Stimulated activated CD8-positive, alpha-beta memory T cell treated with anti-CD3 and anti-CD28 coated beads, Interleukin-4, amount 100 ng/mL, for 48 hours (primary cell): Measurements from ENCODE around the gene EBF3.

ENCODE experiments used
- DNase-seq: peaks from one replicate; pipeline ENCODE4 v3.0.0-alpha.2; 2020

The EBF3 gene

DNA sequence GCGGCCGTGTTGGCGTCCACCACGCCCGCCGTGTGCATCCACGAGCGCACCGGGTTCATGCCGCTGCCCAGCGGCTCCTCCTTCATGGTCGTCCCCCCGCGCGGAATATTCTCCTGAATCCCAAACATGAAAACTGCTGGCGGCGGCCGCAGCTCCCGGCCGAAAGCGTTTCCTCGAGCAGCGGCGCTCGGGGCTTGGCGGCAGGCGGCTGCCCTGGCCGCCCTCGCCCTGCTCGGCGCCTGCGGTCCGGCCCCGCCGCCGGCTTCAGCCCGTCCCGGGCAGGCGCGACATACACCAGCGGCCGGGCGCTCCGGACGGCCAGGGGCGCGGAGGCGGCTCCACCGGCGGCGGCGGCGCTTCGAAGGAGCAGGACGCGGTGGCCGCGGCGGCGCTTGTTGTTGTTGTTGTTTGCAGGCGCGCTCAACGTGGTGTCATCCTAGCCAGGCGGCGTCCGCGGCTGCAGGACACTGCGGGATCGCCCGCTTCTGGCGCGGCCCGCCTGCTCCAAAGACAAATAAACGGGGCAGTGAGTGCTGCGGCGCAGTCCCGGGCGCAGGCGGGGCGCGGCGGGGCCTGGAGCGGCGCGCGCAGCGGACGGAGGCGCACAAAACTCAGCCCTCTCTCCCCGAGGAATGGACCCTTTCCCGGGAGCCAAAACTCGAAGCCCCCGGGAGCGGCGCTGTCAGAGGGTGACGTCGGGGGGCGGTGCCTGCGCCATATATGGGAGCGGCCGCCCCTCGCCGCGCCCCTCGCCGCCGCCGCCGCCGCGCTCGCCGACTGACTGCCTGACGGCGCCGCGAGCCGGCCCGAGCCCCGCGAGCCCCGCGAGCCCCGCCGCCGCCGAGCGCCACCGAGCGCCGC lies at the start of gene EBF3:
EBF3 (minus strand) TSS at position 634 of the 861 bp plus-strand sequence; CDS start at position 128, 506 bp downstream.
- peak; percentile 64 for DNase-seq

DNA sequence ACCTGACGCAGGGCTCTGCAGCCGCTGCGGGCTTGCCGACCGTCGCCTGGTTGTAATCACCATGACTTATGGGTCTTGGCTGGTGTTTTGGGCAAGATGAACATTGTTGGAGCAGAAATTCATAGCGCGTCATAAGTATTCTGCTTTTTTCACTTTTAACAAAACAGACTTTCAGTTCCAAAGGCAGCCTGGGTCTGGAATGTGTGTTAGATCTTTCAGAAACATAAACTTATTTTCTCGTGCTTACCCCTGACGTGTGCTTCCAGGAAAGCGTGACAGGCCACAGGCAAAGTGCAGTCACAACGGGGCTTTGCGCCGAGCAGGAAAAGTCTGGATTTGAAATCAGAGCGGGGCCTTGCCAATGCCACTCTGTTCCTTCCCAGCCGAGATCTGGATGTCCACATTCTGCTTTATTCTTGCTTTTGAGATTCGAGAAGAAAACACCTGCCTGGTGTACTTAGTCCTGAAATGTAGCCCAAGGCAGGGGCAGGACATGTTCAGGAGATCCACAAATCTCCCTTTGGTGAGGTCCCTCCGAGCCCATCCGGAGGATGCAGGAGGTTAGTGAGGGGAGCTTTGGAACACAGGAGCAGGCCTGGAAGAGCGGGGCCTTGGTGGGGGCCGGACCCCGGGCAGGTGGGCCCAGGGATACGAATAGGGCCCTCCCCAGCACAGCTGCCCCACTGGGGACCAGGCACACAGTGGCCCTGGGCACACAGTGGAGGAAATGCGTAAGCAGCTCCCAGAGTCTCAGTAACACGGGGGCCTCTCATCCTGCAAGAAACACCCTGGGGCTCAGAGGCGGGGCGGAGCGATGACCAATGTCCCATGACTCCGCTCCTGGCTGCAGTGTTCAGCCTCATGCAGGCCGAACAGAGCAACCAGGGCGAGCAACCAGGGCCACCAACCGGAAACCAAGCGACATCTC lies 49.5 kb upstream of the EBF3 start:
- DNase-seq: peak; percentile 1

GRCh38 chr10:130012129-130012528 lies 48.1 kb upstream of the EBF3 start:
- peak; percentile 13 for DNase-seq

DNA sequence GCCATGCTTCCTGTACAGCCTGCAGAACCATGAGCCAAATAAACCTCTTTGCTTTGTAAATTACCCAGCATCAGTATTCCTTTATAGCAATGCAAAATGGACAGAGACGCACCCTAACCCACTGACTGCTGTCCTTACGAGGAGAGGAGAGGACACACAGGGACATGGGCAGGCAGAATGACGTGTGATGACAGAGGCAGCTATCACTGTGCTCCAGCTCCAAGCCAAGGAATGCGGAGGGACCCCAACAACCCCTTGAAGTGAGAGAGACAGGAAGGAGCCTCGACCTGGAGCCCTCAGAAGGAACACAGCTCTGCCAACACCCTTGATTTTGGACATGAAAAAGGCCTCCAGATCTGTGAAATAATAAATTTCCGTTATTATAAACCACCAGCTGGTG lies 46.6 kb upstream of the EBF3 start:
- DNase-seq: peak; percentile 3

DNA sequence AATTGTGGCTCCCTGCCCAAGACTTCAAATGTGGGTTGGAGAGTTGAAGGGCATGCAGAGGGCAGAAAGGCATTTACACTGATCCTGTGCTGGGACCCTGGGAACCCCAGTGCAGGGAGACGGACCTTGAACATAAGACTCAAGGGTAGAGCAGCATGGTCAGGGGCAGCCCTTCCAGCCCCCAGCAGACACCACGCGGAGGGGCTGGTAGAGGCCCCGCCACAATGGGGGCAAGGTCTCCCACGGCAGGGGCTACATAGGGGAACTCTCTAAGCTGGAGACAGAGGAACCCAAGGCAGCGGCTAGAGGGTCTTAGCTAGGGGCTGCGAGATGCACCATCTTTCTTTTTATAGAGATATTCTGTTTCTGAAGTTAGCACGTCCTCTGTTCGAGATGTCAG lies 45.2 kb upstream of the EBF3 start:
- no peak for DNase-seq

- DNase-seq: peak; percentile 14
Measured at GRCh38 chr10:130003787-130004613, 39.9 kb upstream of the EBF3 start.

GRCh38 chr10:130003166-130003565 lies 39.1 kb upstream of the EBF3 start:
- peak; percentile 1 for DNase-seq

DNA sequence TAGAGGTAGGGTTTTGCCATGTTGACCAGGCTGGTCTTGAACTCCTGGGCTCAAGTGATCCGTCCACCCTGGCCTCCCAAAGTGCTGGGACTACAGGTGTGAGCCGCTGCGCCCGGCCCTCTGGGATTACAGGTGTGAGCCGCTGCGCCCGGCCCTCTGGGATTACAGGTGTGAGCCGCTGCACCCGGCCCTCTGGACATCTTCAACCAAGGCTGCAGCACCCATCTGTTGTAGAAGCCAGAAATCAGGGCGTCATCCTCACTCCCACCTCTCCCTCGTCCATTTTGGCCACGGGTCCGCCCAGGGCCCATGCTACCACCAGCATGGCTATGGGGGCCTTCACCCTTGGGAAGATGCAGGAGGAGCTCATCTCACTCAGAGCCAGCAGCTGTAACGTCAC lies 38.5 kb upstream of the EBF3 start:
- DNase-seq: no peak

GRCh38 chr10:130000918-130001317 lies 36.8 kb upstream of the EBF3 start:
- DNase-seq: peak; percentile 11

DNA sequence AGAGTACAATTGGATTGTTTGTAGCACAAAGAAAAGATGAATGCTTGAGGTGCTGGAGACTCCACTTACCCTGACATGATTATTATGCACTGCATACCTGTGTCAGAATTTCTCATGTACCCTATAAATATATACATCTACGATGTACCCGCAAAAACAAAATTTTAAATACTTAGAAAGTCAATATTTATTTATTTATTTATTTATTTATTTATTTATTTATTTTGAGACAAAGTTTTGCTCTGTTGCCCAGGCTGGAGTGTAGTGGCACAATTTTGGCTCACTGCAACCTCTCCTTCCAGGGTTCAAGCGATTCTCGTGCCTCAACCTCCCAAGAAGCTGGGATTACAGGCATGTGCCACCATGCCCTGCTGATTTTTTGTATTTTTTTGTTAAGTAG lies 35.1 kb upstream of the EBF3 start:
- DNase-seq: peak; percentile 1

DNA sequence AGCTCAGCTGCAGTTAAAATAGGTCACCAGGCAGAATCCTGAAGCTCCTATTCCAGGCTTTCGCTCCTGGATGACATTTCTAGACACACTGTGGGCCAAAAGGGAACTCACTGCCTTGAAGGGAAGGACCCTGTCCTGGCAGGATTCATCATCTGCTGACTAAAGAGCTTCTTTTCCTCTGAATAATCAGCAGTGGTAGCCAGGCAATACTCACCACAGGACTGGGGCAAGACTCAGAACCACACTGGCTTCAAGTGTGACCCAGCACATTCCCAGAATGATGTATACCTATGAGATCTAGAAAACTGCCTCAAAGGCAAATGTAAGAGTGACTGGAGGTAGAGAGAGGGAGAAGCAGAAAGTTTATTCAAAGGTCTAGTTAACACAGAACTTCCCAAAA lies 29.5 kb upstream of the EBF3 start:
- DNase-seq: no peak

DNA sequence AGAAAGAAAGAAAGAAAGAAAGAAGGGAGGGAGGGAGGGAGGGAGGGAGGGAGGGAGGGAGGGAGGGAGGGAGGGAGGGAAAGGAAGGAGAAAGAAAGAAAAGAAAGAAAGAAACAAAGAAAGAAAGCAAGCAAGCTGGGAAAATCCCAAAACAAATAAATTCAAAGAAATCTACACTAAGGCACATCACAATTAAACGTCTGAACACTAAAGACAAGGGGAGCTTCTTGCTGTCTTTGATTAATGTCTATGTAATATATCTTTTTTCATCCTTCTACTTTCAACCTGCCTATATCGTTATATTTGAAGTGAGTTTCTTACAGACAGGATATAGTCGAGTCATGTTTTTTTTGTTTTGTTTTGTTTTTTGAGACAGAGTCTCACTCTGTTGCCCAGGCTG lies 28.3 kb upstream of the EBF3 start:
- DNase-seq: no peak

DNA sequence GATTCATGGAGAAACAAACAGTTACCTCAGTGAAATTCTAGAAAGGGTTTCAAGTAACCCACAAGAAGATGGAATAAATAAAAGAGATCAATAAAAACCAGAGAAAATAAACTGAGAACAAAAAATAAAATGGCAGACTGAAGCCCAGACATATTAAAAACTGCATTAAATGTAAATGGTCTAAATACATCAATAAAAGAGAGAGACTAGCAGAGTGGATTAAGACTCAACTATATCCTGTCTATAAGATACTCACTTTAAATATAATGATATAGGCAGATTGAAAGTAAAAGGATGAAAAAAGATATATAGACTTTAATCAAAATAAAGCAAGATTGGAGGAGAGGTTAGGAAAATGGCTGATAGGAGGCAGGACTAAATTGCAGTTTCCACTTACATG lies 18.8 kb upstream of the EBF3 start:
- no peak for DNase-seq

DNA sequence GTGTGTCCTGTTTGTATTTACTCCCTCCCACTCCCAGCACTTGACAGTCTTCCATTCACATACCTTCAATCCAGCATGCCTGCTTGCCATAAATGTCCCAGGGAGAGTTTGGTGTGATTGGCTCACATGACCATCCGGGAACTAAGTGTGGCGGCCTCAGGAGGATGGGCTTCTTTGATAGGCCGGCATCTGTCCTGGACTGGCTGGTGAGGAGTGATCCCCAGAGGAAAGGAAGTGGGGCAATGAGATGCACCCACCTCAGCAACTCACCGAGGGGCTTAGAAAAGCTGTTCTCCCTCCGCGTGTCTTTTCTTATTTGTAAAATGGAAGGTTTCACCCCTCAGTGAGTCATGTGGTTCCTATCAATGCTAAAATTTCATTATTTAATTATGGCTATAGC lies 14.9 kb upstream of the EBF3 start:
- no peak for DNase-seq

GRCh38 chr10:129978322-129978721 lies 14.2 kb upstream of the EBF3 start:
- no peak for DNase-seq

DNA sequence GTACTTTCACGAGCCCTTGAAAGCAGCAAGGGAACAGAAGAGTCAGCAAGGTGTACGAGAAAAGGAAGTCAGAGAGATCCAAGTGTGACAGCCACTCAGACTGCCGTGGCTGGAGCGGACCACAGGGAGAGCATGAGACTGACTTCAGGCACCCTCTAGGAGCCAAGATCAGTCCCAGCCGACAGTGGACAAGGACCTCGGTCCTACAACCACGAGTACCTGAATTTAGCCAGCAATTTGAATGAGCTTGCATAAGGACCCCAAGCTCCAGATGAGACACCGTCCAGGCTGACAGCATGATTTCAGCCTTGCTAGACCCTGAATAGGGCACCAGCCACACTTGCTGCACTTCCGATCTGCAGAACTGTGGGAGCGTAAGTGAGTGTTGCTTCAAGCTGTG lies 13.7 kb upstream of the EBF3 start:
- no peak for DNase-seq

DNA sequence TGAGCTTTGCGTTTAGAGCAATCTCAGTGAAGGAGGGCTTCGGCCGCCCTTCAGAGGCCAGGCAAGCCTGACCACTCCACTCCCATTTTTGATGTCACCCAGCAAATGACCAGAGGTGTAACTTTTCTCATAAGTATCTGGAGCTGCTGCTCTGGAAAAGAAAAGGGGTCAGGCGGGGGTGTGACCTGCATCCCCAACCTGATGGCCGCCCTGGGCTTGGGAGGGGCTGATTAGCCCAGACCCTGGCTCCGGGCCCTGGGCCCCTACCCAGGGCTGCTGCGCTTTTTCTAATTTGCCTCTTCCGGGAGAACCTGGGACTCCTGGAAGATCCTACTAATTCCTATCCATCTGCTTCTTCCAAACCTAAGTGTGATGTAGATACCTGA lies 9.6 kb upstream of the EBF3 start:
- DNase-seq: no peak

DNA sequence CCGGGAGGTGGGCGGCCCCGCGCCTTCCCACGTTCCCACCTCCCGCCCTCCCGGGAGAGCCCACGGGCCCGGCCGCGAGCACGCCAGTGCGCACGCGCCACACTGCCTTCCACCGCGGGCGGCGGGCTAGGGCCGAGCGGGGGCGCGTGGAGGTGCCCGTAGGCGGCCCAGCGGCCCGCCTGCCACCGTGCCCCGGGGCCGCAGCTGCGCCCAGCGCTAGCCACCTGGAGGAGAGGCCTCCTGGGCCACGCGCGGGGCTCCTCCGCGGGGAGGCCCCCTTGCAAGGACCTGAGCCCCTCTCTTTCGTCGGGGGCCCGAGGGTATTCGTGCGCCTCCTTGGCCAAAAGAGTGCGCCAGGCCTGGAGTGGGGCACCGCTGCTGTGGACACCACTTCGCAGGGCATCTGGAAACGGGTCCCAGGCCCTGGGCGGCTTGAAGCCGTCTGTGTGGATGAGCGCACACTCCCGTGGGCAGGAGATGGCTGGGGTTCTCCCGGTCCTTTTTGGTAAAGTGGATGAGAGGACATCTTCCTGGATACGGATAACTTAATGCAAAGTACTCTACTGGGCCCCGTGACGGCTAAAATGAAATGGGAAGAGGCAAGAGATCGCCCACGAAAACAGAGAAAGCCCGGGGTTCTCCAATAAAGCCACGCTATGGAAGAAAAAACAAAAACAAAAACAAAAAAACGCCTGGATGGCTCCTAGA lies 9.0 kb upstream of the EBF3 start:
- DNase-seq: no peak

- no peak for DNase-seq
Measured at GRCh38 chr10:129972145-129972965, 8.3 kb upstream of the EBF3 start.

- DNase-seq: peak; percentile 65
Measured at GRCh38 chr10:129971381-129972144, 7.5 kb upstream of the EBF3 start.
